OCI-LY7 (cell line): ENCODE results near the gene ERICH6.

Experiments used
- EZH2phosphoT487 ChIP-seq: fragments of 200-600 bp; sonication (generic); IDR thresholded peaks from 2 replicates; pipeline ENCODE4 v1.6.1; 2018; ENCODE audit warnings: low read depth, borderline replicate concordance, mild to moderate bottlenecking, mixed run types, antibody characterized with exemption, low read length, moderate library complexity, mixed read lengths
- TF ChIP-seq, protein P1 (sequence below): fragments of 200-600 bp; sonication (generic); conservative IDR thresholded peaks from 2 replicates; pipeline ENCODE4 v1.5.1; 2014; ENCODE audit warnings: mild to moderate bottlenecking, antibody characterized with exemption, low read length, moderate library complexity, mixed read lengths

DNA sequence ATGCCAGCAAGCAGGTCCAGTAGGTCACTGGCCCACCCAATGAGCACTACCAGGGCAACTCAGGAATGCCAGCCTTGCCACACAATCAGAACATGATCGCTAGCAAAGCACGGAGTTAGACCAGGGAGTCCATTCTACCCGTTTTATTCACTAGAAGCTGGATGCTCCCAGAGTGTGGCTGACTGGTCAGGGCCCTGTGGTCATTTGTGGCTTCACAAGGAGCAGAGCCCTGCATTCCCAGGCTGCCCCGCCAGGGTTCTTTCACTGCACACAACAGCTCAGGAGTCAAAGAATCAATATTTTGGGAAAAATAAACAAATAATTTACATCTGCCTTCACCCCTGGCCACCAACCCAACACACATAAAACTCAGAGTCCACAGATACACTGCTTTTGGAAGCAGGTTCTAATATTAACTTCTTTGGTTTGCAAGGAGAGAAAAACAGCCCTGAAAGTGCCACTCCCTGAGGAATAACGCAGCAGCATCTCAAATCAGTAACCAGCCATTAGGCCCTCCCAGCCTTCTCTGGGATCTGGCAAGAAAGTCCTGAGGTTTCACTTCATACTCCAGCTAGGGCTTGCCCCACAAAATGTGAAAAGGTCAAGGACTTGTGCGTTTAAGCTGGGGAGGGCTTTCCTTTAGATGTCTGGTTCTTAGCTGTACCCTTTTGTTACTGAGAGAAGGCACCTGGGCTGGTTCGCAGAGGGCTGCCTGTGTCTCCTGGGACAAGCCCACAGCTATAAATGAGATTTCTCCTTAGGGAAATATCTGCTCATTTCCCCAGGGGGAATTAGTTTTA, 43.3 kb upstream of the ERICH6 start:
- TF ChIP-seq, protein P1, sequence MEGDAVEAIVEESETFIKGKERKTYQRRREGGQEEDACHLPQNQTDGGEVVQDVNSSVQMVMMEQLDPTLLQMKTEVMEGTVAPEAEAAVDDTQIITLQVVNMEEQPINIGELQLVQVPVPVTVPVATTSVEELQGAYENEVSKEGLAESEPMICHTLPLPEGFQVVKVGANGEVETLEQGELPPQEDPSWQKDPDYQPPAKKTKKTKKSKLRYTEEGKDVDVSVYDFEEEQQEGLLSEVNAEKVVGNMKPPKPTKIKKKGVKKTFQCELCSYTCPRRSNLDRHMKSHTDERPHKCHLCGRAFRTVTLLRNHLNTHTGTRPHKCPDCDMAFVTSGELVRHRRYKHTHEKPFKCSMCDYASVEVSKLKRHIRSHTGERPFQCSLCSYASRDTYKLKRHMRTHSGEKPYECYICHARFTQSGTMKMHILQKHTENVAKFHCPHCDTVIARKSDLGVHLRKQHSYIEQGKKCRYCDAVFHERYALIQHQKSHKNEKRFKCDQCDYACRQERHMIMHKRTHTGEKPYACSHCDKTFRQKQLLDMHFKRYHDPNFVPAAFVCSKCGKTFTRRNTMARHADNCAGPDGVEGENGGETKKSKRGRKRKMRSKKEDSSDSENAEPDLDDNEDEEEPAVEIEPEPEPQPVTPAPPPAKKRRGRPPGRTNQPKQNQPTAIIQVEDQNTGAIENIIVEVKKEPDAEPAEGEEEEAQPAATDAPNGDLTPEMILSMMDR, result no peak
- TF ChIP-seq EZH2phosphoT487, result no peak
